Fibroblast of lung (primary cell): ENCODE results near the gene CCNY.

Source experiments
- EZH2 ChIP-seq: IDR thresholded peaks from 2 replicates; pipeline ENCODE4 v1.5.1; 2012; ENCODE audit warnings: low read length, control low read depth, mild to moderate bottlenecking; ENCODE audit errors: missing control alignments
- TF ChIP-seq, protein P1 (sequence below), 2 donors: IDR thresholded peaks in 1 of 2; conservative IDR thresholded peaks in 1 of 2; 1 replicate in 1 of 2; 2 replicates in 1 of 2; pipeline ENCODE4 v1.5.1; 2011 to 2012; ENCODE audit warnings: low read length in 2 of 2, control low read depth in 1 of 2, inconsistent platforms in 1 of 2, low read depth in 1 of 2, mild to moderate bottlenecking in 1 of 2

DNA sequence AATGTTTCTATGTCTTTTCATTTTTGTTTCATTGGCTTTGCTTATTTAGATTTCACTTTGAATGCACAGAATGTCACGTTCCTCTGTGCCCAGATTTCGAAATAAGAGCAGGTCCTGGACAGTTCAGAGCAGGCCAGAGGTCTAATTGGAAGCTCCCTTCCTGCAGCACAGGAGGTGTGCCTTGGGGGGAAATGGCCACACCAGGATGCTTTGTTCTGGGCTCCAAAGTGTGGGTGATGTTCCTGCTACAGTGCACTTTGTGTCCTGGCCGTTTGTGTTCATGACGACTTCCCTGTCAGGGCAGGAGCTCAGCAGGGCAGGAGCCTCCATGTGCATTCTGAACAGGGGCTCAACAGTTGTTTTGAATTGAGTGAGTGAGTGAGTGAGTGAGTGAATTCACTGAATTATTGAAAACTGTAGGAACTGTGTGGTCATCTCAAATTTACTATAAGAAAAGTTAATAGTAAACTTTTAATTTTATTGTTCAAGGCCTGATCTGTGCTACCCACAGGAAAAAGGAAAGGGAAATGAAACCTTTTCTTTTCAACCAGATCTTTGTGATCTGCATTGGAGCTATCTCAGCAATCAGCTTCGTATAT lies 159.3 kb downstream of the CCNY start:
- TF ChIP-seq, protein P1, sequence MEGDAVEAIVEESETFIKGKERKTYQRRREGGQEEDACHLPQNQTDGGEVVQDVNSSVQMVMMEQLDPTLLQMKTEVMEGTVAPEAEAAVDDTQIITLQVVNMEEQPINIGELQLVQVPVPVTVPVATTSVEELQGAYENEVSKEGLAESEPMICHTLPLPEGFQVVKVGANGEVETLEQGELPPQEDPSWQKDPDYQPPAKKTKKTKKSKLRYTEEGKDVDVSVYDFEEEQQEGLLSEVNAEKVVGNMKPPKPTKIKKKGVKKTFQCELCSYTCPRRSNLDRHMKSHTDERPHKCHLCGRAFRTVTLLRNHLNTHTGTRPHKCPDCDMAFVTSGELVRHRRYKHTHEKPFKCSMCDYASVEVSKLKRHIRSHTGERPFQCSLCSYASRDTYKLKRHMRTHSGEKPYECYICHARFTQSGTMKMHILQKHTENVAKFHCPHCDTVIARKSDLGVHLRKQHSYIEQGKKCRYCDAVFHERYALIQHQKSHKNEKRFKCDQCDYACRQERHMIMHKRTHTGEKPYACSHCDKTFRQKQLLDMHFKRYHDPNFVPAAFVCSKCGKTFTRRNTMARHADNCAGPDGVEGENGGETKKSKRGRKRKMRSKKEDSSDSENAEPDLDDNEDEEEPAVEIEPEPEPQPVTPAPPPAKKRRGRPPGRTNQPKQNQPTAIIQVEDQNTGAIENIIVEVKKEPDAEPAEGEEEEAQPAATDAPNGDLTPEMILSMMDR (conservative IDR thresholded peaks at IDR 0.05 in 1 of 2, IDR thresholded peaks at IDR 0.05 in 1 of 2; ENCODE audit: low read depth in 1 of 2, low read length in 2 of 2), result no peak
- no peak for TF ChIP-seq EZH2
